ENCODE results near the gene TCF12.
"Not testable (repeated sequence)": the region's sequence is repeated elsewhere in the genome, so short reads cannot be mapped to it uniquely, and the experiment has no call there.

The TCF12 gene

DNA sequence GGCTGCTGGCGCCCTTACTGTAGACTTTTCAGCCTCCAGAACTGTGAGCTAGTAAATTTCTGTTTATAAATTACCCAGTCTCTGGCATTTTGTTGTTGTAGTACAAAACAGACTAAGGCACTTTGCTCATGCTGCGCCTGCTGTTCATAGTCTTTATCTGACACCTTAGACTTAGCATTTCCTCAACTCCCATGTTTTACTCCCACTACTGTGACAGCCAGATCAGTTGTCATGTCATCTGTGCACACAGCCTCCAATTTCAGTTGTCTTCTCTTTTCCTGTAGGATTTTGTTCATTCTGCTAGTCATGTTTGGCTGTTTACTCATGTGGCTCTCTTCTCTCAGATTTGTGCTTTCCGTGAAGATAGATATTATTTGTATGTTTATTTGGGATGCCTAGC, 62.0 kb downstream of the TCF12 start:
- no peak for DNase-seq

DNA sequence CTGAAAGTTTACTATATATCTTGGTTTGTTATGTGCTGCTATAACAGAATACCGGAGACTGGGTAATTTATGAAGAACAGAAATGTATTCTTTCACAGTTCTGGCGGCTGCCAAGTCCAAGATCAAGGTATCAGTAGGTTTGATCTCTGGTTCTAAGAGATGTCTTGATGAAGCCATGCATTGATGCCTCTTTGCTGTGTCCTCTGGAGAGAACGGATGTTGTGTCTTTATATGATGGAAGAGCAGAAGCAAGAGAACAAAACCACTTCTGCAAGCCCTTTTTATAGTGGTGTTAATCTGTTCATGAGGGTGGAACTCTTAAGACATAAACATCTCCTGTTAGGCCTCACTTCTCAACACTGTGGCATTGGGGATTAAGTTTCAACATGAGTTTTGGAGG, 62.7 kb downstream of the TCF12 start:
- no peak for DNase-seq

GRCh38 chr15:56982987-56983386, 64.5 kb downstream of the TCF12 start:
- no peak for DNase-seq

DNA sequence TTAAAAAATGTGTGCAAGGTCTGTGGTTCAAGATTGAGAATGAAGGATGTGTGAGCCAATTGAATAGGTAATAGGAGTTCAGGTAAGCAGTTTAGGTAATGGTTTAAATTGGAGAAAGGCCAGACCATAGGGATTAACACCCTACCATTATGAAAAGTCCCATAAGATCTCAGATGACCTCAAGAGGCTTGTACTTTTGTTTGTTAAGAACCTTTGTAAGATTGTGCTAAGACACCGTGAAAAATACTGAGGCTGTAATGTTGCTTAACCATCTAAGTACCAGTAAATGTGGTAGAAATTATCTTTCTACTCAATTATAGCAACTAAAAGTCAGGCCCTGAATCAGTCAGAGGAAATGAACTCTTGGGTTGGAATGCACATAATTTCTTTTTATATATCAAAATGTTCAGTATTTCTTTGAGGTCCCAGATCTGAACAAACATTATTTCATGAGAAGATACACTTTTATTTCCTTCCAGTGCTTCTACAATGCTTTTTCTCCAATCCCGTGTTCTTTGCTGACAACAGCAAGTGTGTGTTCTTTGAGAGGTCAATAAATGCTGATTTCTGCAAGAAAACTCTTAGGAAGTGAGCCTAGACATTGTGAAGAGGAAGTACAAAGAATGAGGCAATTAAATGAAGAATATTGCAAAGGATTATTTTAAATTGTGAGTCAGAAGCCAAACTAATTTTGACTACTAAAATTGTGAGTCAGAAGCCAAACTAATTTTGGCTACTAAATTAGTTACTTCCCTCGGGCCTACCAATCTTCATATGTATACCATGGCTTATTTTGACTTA, 66.4 kb downstream of the TCF12 start:
- no peak for DNase-seq

DNA sequence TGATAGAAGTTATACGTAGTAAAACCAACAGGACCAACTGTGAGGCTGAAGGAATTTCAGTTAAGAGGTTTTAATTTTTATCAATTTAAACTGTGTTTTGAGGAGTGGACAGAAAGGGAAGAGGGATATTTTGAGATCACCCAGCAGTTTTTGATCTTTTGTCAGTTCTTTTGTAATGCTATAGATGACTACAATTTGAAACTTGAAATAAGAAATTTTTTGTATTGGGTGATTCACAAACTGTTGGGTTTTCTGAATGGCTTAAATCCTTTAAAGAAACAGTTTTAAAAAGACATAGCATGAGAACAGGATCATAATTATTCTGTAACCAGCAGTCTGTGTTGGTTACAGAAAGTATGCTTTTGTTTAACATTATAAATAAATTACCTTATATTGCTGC, 67.4 kb downstream of the TCF12 start:
- DNase-seq, result no peak

GRCh38 chr15:56987286-56987685, 68.8 kb downstream of the TCF12 start:
- no peak for DNase-seq

DNA sequence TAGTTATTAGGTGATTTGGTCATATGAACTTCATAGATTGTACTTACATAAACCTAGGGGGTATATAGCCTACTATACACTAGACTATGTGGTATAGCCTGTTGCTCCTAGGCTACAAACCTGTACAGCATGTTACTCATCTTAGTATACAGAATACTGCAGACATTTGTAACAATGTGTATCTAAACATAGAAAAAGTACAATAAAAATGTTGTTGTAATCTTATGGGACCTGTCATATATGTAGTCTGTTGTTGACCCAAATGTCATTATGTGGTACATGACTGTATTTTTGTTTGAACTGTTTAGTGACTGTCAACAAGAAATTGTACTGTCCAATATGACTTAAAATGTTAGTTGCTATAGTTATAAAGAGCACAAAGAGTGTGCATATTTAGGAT, 69.8 kb downstream of the TCF12 start:
- DNase-seq, result no peak

GRCh38 chr15:56989411-56989924, 71.0 kb downstream of the TCF12 start:
- no peak for DNase-seq

DNA sequence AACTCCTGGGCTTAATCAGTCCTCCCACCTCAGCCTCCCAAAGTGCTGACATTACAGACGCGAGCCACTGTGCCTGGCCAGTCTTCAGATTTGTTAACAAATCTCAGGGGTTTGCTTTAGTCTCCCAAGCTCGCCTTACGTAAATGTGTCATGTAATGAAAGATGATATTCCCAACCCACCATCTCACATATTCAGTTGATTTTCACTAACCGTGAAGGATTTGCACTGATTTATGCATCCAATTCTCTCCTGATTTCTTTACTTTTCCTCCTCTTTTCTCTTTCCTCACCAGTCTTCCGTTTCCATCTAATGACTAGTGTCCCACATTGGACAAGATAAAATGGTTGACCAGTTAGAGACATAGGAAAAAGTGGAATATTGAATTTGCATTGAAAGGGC, 72.6 kb downstream of the TCF12 start:
- DNase-seq, result no peak

GRCh38 chr15:56992725-56993124, 74.3 kb downstream of the TCF12 start:
- DNase-seq, result no peak

- no peak for DNase-seq
Measured at GRCh38 chr15:56994280-56994679, 75.8 kb downstream of the TCF12 start.

DNA sequence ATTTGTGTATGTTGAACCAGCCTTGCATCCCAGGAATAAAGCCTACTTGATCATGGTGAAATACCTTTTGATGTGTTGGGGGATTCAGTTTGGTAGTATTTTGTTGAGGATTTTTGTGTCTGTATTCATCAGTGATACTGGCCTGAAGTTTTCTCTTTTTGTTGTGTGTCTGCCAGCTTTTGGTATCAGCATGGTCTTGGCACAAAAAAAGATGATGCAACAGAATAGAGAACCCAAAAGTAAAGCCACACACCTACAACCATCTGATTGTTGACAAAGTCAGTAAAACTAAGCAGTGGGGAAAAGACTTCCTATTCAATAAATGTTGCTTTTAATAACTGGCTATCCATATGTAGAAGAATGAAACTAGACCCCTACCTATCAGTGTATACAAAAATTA, 77.6 kb downstream of the TCF12 start:
- DNase-seq, result no peak

DNA sequence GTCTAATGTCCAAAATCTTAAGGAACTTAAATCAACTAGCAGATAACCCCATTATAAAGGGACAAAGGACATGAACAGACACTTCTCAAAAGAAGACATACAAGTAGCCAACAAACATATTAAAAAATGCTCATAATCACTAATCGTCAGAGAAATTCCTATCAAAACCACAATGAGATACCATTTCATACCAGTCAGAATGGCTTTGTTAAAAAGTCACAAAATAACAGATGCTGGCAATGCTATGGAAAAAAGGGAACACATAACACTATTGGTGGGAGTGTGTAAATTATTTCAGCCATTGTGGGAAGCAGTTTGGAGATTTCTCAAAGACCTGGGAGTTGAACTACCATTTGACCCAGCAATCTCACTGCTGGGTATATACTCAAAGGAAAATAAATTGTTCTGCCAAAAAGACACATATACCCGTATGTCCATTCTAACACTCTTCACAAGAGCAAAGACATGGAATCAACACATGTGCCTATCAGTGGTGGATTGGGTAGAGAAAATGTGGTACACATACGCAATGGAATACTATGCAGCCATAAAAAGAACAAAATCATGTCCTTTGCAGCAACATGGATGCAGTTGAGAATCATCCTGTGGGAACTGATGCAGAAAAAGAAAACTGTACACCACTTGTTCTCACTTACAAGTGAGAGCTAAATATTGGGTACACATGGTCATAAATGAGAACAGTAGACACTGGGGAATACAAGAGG, 78.5 kb downstream of the TCF12 start:
- no peak for DNase-seq

DNA sequence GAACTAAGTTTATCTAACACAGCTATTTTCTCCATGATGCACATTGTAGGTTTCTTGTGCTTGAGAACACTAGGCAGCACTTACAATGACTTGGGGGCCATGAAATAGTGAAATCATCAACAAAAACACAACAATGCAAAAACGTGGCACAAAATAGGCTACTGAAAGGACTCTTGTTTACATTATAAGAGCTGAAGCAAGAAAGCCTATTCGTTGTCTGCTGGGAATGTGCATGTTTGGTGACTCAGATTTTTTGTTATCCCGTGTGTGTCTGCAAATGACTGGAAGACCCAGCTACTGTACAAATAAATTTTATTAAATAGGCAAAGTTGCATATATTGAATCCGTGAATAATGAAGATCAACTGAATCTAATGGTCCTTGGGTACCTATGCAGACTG, 85.0 kb downstream of the TCF12 start:
- no peak for DNase-seq

DNA sequence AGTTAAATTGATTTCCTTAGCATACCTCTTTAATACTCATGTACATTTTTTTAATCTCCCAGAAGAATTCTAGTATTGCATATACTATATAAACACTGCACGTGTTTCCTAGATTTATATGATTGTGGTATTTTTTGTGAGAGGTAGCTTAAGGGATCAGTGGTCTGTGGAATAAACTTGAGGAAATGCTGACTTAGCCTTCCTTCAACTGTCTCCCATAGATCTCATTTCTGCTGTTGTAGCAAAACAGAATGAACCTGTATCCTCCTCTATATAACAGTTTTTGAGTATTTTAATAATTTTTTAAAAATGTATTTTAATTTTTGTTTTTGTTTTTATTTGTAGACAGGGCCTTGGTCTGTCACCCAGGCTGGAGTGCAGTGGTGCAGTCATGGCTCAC, 86.8 kb downstream of the TCF12 start:
- no peak for DNase-seq

DNA sequence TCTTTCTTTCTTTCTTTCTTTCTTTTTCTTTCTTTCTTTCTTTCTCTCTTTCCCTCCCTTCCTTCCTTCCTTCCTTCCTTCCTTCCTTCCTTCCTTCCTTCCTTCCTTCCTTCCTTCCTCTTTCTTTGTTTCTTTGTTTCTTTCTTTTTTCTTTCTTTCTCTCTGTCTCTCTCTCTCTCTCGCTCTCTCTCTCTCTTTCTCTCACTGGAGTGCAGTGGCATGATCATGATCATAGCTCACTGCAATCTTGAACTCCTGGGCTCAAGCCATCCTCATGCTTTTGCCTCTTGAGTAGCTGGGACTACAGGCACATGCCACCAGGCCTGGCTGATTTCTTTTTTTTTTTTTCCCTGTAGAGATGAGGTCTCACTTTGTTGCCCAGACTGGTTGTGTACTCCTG, 89.4 kb downstream of the TCF12 start:
- not testable (repeated sequence) for DNase-seq

DNA sequence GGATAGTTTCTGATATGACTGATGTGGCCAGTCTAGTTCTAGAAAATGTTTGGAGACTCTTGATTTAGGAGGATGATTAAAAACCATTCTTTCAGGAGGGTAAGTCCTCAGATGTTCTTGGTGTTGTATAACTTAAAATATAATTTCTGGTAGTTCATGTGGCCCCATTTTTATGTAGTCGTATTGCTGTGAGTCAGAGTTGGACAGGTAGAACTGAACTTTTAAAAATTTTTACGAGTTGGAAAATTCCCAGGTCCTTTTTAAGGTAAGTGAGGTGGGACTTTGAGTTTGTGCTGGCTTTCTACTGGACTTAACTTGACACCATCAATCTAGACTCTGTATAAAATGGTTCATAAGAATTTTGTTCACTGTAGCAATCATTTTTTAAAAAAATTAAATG, 92.3 kb downstream of the TCF12 start:
- no peak for DNase-seq

GRCh38 chr15:57012556-57012955, 94.1 kb downstream of the TCF12 start:
- no peak for DNase-seq

DNA sequence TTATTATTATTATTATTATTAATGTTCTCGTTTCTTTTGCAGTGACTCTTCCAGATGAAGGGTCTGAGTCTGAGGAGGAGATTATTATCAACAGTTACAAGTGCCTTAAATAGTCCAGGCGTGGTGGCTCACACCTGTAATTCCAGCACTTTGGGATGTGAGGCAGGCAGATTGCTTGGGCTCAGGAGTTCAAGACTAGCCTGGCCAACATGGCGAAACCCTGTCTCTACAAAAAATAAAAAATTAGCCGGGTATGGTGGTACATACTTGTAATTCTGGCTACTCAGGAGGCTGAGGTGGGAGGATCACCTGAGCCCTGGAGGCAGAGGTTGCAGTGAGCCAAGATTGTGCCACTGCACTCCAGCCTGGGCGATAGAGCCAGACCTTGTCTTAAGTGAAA, 96.5 kb downstream of the TCF12 start:
- DNase-seq, result not testable (repeated sequence)

DNA sequence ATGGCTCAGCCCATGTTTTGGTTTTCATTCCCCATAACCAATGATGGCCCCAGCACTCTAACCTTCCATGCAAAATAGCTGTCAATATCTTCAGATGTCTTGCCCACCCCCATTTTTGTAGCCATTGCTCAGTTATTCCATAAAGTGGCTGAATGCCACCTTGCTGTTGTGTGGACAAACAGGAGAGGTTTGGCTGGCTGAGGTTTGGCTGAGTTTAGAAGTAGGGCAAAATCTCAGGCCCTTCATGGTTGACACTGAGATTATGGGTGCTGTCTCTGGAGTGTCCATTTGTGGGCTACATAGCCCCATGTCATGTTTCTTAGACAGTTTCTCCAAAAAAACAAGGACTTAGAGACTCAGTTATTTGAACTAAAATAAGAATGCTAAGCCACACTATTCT, 96.9 kb downstream of the TCF12 start:
- no peak for DNase-seq

DNA sequence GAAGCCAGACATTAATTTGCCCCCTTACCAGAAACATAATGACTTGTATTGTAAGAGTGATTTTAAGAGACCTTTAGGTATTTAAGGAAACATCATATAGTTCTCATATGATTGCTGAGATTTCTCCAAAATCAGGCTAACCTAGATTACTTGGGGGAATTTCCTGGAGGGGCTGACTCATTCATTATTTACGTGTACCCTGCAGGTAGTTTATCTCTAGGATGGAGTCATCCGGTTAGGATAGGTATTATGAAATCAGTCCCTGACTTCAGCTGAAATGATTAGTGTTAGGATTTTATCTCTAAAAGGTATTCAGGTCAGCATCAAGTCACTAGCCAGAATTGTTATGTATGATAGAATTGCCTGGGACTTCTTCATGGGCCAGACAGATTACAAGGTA, 97.5 kb downstream of the TCF12 start:
- no peak for DNase-seq

DNA sequence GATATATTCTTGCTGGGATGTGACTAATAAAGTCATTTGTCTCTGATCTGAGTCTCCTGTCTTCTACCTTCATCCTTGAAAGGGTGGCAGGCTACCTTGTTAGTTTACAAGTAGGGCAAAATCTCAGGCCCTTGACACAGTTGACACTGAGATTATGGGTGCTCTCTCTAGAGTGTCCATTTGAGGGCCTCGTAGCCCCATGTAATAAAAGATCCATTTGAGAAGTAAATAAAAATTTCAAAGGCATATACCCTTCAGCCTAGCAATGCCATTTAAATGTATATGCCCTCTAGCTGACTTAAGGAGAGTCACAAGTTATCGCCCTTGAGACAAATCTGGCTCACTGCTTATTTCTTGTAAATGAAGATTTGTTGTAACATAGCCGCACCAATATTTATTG, 98.6 kb downstream of the TCF12 start:
- DNase-seq, result no peak

DNA sequence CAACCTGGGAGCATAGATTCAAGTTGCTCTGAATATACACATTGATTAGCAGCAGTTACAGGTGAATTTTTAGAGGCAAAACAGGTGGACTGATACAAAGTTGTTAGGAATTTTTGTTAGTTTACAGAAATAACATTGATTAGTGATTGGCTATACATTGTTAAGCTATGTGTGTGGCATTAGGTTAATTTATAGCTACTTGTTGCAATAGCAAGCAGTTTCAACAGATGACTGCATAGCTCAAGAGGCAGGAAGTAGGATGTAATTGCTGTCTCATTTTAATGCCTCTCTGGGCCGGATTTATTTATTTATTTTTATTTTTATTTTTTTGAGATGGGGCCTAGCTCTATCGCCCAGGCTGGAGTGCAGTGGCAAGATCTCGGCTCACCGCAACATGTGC, 99.7 kb downstream of the TCF12 start:
- DNase-seq, result no peak

DNA sequence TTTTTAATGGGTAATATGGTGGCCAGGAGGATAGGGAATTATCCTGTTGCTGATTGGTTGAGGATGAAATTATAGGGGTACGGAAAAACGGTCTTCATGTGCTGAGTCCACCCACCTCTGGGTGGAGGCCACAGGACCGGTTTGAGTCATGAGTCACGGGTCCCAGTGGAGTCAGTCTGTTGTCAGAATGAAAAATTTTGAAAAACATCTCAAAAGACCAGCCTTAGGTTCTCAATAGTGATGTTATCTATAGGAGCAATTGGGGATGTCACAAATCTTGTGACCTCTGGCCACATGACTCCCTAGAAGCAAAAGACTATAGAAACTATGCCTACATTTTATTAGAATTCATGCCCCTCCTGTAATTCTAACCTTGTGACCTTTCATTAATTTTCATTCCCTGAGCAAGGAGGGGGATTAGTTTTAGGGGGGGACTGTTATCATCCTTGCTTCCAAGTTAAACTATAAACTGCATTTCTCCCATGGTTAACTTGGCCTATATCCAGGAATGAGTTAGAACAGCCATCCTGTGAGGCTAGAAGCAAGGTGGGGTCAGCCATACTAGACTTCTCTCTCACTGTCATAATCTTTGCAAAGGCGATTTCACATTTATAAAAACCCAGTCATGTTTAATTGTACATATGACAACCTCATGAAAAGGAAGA, 101.2 kb downstream of the TCF12 start:
- no peak for DNase-seq

Measured in activated CD8-positive, alpha-beta memory T cell treated with anti-CD3 and anti-CD28 coated beads for 24 hours (primary cell).